ENCODE measurements around the gene ACOD1.
A peak's percentile ranks its signal among the peaks of the same experiment; 100 is the strongest.

The ACOD1 gene

DNA sequence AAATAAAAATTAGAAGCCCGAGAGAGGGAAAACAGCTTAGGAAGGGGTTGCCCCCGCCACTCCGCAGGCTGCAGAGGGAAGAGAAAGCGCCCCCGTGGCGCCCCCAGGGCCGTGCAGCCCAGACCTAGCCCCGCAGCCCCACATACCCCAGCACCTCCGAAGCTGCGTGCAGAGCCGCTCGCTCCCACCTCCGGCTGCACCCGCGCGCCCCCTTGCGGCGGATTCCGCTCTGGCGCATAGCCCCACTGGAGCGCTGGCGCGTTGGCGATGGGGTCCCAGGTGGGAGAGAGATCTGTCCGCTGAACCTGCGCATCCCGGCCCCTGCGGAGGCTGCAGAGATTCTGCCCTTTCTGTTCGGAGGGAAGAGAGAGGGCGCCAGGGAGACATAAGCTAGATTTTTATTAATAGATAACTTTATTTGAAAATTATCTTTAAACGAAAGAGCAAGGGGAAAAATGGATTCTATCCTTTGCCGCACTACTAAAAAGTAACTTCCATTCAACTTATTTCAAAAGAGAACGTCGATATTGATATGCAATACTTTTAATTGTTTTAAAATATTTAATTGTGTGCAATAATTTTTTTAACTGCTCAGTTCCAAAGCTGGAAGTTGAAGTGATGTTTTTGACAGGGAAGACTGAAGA lies 31.9 kb downstream of the ACOD1 start:
- no peak overlapping the region for H3K27ac ChIP-seq
- DNase-seq (ENCODE audit: low read depth, low spot score): no peak

DNA sequence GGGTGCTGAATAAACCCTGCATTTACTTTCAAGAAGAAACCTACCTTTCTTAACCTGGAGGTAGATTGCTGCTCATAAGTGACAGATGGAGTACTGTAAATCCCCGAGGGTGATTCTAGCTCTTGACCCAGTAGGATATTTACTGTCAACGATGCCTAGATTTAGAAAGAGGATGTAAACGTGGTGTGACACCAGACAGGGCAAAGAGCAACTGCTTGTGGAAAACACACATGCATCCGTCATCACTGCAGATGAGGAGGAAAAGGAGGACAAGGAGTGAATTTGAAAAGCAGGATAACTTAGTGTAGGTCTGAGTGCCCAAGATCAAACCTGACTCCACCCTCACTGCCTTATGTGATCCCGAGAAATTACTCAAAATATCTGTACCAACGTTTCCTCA lies 33.8 kb downstream of the ACOD1 start:
- no peak for DNase-seq (ENCODE audit: low read depth, low spot score)
- no peak overlapping the region for H3K27ac ChIP-seq

DNA sequence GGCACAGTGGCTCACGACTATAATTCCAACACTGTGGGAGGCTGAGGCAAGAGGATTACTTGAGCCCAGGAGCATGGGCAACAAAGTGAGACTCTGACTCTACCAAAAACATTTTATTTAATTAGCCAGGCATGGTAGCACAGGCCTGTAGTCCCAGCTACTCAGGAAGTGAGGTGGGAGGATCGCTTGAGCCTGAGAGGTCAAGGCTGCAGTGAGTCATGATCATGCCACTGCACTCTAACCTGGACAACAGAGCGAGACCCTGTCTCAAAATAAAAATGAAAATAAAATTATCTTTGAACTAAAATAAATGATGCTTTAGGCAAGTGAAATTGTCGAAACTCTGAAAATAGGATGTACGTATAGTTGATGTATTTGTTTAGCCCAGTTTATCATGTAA lies 35.4 kb downstream of the ACOD1 start:
- no peak overlapping the region for H3K27ac ChIP-seq
- no peak for DNase-seq (ENCODE audit: low read depth, low spot score)

DNA sequence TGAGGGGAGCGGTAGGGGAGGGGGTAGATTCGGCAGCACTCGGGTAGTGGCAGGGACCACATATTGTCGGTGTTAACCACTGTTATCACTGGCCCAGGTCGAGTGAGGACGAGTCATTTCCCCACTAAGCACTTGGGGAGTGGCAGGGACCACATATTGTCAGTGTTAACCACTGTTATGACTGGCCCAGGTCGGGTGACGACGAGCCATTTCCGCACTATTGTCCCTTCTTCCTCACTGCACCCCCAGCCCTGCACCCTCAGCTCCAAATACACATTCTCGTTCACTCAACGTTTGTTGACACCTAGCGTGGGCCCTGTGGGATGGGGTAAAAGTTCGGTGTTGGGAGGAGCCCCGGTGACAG lies 43.1 kb downstream of the ACOD1 start:
- DNase-seq (ENCODE audit: low read depth, low spot score): no peak
- peak overlapping the region; percentile 78 for H3K27ac ChIP-seq

DNA sequence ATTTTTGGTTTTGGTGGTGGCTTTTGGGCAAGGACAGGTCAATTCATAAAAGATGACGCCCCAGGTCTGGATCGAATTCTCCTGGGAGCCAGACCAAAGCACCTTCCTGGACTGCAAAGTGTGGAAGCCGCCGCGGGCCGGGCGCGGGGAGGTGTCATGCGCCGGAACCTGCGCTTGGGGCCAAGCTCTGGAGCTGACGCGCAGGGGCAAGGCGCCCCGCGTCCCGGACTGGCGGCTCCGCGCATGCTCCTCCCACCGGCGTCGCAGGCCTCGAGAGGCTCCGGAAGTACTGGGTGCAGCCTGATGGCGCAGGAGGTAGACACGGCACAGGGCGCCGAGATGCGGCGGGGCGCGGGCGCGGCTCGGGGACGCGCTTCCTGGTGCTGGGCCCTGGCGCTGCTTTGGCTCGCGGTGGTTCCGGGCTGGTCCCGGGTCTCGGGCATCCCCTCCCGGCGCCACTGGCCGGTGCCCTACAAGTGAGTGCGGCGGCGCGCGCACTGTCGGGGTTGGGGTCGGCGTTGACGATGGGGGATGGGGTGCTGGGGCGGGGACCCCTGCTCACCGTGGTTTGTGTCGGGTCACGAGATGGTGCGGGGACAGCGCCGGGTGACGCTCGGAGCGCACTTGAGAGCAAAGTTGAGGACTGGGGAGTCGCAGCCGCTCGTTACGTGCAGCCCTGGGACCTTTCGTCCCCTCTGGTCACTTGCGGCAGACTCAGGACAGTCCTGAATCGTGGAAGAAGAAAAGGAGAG lies 43.7 kb downstream of the ACOD1 start, which contains the start of gene CLN5:
CLN5 (plus strand) TSS at position 286 of the 752 bp plus-strand sequence; CDS start at position 304, 18 bp downstream.
- peak within 1 kb of the TSS; percentile 78 for H3K27ac ChIP-seq
- DNase-seq (ENCODE audit: low read depth, low spot score): peak; percentile 75

DNA sequence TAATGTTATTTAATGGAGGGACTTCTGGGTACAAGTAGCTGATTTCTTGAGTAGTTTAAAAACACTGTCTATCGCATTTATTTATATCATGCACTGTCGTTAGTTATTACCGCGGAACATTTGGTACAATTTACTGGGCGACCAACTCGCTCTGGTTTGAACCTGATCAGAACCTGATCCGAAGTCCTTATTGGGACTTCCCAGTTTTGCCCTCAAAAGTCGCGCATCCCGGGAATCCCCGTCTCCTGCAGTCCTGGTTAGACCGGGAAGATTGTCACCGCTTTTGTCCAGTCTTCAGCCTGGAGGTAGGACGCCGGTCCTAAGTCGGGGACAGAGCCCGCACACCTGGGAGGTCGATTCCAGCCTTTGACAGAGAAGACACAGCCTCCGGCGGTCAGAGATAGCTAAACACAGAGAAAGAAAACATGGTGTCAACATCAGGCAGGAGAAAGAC lies 44.3 kb downstream of the ACOD1 start:
- H3K27ac ChIP-seq: peak overlapping the region; percentile 78
- no peak for DNase-seq (ENCODE audit: low read depth, low spot score)

DNA sequence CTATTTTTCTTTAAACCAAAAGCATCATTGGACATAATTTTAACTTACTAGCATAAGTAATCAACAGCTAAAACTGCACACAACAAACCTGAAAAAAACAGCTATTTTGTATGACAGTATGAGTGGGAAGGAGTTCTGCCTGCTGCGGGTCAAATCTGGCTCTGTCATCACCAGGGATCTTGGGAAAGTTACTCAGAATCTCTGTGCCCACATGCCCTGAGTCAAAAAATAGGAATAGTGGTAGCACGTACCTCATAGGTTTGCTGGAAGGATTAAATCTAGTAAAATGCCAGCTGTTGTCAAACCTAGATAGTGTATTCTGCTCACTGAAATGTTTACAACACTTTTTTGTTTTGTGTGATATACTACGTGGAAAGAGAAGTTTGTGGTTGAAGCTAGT lies 44.7 kb downstream of the ACOD1 start:
- DNase-seq (ENCODE audit: low read depth, low spot score): no peak
- H3K27ac ChIP-seq: peak overlapping the region; percentile 78

DNA sequence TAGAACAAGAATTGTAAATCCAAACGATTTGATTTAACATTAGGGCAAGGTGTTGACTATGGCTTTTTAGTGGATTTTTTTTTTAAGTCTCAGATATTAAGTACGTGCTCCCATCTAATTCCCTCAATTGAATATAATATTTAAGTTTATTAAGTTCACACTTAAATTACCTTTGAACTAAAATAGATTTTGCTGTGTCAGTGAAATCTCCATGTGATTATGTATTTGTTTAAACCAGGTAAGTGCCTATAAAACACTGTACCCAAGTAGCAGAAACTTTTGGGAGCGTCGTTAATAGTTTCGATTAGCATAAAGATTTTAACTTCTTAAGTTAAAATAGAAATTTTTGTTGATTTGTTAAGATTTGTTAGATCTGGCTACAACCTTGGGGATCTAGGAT lies 45.2 kb downstream of the ACOD1 start:
- no peak for DNase-seq (ENCODE audit: low read depth, low spot score)

DNA sequence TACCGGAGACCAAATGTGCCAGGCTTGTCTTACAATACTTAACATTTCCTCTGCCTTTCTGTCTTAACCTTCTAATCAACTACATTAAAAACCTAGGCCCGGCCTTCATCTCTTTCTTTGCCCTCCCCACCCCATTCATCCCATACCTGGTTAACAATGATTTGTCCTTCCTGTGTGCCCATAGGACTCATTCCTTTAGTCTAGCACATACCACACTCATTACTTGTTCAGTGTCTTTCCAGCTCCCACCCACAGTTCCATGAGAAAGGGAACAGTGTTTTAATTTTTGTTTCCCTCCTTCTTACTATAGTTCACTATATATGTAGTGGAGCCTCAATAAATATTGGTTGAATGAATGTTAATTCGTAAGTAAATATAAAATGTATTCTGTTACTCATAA lies 46.0 kb downstream of the ACOD1 start:
- H3K27ac ChIP-seq: peak overlapping the region; percentile 78
- DNase-seq (ENCODE audit: low read depth, low spot score): no peak

More for the DNA sequence above, 45.2 kb downstream of the ACOD1 start:
- peak overlapping the region; percentile 78 for H3K27ac ChIP-seq

DNA sequence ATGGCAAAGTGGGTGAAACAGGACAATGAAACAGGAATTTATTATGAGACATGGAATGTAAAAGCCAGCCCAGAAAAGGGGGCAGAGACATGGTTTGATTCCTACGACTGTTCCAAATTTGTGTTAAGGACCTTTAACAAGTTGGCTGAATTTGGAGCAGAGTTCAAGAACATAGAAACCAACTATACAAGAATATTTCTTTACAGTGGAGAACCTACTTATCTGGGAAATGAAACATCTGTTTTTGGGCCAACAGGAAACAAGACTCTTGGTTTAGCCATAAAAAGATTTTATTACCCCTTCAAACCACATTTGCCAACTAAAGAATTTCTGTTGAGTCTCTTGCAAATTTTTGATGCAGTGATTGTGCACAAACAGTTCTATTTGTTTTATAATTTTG lies 52.2 kb downstream of the ACOD1 start:
- DNase-seq (ENCODE audit: low read depth, low spot score): no peak
- no peak overlapping the region for H3K27ac ChIP-seq

DNA sequence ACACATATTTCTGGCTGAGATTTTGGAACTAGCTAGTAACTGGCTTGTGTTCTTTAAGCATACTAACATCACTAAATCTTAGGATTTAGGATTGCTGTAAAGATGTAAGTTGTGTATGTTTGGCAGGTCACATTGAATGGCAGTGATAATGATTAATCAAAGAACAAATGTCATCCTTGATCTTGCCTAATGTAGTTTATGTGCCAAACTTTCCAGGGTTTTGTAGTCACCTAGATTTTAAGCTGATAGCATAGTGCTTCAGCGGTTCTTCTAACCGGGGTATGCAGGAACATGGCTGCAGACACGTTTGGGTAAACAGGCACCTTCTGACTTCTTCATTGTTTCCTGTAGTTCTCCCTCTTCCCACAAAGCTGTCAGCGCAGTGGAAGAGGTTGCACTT lies 53.2 kb downstream of the ACOD1 start:
- no peak overlapping the region for H3K27ac ChIP-seq

DNA sequence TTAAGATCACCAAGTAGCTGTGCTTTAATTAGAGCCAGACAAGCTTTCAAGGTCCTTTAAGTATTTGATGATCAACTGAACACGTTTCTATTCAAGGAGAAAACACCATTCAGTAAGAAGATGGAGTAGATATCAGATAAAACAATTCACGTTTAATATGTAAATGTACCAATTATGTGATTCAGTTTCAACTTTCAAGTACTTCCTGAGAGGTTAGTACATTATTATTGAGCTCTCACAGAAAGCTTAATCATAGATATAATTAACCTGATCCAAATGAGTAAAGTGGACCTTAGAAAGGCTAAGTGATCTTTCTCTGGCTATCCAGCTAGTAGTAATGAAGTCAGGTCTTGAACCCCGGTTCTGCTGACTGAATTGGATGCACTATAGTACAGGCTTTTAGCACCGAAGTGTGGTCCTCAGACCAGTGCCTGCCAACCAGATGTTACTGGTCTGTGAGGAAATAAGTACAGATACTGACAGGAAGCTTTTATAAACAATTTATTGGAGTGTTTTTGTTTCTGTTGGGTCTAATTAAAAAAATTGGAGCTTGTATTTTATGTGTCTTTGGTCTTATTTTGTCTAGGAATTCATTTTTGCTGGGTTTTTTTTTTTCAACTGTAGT lies 53.8 kb downstream of the ACOD1 start:
- DNase-seq (ENCODE audit: low read depth, low spot score): no peak

More for the DNA sequence above, 53.2 kb downstream of the ACOD1 start:
- DNase-seq (ENCODE audit: low read depth, low spot score): no peak

DNA sequence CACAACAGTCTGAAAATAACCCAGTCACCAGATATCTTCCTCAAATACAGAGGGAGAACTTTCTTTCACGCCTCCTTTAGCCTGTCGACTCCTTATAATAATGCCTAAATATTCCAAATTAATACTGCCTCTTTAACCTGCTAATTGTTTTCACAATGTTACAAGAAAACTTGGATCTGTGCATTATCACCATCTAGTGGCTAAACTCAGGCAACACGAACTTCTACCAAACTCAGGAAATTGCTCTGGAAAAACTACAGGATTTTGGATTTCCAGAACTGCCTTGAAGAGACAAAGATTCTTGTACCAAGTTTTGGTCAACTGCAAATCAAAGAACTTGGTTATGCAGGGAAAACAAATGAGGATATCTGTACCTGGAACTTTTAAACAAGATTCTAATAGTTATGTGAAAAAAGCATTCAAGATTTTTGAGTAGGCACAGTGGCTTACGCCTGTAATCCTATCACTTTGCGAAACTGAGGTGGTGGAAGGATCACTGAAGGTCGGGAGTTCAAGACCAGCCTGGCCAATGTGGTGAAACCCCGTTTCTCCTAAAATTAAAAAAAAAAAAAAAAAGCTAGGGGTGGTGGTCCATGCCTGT lies 54.4 kb downstream of the ACOD1 start:
- no peak overlapping the region for H3K27ac ChIP-seq
- DNase-seq (ENCODE audit: low read depth, low spot score): no peak

More for the DNA sequence above, 53.8 kb downstream of the ACOD1 start:
- H3K27ac ChIP-seq: no peak overlapping the region
